Stimulated activated CD8-positive, alpha-beta memory T cell treated with anti-CD3 and anti-CD28 coated beads, Interleukin-15, amount 100 ng/mL, for 48 hours (primary cell): ENCODE measurements around the gene ZBED1.
A peak's percentile ranks its signal among the peaks of the same experiment; 100 is the strongest.
"Not testable (repeated sequence)": the region's sequence is repeated elsewhere in the genome, so short reads cannot be mapped to it uniquely, and the experiment has no call there.

Source experiments
- DNase-seq, 2 donors: peaks; one replicate each; pipeline ENCODE4 v3.0.0-alpha.2; 2020; ENCODE audit warnings: low read depth in 2 of 2

ZBED1 gene

DNA sequence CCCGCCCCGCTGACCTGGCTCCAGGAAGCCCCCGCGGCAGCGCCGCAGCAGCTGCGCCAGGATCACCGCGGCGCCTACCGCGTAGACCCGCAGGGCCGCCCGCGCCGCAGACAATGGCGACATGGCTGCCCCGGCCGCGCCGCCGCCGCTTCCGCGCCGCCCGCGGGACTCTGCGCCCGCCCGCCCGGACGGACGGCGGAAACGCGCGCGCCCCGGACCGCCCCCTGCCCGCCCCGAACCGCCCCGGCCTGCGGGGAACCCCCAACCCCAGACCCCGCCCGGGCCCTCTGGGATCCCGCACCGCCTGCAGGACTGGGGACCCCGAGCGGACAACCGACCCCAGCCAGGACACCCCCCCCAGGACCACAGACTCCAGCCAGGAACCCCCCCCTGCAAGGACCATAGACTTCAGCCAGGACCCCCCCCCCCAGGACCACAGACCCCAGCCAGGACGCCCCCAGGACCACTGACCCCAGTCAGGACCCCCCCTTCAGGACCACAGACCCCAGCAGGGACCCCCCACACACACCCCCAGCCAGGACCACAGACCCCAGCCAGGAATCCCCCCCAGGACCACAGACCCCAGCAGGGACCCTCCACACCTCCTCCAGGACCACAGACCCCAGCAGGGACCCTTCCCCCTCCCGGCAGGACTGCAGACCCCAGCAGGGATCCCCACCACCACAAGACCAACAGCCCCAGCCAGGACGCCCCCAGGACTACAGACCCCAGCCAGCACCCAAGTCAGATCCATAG, at the start of gene ZBED1, which contains the start of gene DHRSX:
ZBED1 (minus strand) TSS at position 174 of the 756 bp plus-strand sequence. CDS start 10,257 bp downstream, outside the sequence.
DHRSX (minus strand) TSS at position 174 of the 756 bp plus-strand sequence; CDS start at position 123, 51 bp downstream.
- peak; percentile 23 to 24 for DNase-seq

DNA sequence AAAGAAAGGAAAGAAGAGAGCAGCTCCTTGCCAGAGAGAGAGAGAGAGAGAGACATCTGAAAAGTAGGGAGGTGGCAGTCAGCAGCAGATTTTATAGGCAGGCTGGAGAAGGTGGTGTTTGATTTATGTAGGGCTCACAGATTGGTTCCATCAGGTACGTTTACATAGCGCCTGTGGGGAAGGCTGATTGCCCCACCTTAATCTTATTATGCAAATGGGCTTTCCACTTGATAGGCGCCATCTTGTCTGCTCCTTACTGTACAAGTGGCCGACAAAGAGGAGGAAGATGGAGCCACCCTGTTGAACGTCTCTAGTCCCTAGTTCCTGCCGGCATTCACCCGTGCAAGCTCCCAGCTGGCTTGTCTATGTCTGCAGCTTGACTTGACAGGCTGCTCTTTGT, 49.1 kb upstream of the ZBED1 start:
- no peak for DNase-seq

DNA sequence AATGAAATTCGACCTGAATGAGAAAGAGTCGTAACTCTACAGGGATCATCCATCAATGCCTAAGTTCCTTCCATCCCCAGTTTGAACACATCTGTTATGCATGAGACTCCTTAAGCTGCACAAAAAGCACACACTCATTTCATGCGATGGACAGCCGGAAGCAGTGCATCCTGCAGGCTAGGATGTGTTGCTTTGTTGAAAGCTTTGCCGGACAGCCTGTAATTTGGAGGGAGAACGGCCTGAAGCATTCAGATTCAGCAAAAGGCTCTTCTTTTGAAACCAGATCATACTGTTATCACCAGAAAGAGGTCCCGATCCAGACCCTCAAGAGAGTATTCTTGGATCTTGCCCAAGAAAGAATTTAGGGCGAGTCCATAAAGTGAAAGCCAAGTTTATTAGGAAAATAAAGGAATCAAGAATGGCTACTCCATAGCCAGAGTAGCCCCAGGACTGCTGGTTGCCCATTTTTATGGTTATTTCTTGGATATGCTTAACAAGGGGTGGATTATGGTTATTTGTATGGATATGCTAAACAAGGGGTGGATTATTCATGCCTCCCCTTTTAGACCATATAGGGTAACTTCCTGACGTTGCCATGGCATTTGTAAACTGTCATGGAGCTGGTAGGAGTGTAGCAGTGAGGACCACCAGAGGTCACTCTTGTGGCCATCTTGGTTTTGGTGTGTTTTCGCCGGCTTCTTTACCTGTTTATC, 48.1 kb upstream of the ZBED1 start:
- DNase-seq, result no peak

DNA sequence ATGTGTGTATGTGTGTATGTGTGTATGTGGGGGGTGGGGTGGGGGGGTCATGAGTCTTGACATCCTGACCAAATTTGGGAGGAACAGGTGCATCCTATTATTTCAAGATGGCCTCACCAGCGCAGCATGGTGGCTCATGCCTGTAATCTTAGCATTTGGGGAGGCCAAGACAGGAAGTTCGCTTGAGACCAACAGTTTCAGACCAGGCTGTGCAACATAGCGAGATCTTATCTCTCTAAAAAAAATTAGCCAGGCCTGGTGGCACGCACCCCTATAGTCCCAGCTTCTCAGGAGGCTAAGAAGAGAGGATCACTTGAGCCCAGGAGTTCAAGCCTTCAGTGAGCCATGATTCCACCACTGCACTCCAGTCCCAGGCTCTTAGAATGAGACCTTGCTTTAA, 47.0 kb upstream of the ZBED1 start:
- no peak for DNase-seq

DNA sequence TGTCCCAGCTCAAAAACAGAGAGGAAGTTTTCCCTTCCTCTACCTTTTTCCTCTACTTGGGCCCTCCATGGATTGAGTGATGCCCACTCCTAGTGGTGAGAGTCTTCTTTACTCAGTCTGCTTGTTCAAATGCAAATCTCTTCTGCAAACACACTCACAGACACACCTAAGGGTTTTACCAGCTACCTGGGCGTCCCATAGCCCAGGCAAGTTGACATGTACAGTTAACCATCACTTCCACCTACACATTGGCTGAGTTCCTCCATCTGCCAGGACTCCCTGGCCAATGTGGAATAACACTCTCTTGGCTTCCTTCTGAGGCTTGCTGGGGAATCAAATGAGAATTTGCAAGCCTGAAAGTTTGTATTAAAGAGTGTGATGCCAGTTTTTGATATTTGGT, 45.7 kb upstream of the ZBED1 start:
- DNase-seq, result no peak

DNA sequence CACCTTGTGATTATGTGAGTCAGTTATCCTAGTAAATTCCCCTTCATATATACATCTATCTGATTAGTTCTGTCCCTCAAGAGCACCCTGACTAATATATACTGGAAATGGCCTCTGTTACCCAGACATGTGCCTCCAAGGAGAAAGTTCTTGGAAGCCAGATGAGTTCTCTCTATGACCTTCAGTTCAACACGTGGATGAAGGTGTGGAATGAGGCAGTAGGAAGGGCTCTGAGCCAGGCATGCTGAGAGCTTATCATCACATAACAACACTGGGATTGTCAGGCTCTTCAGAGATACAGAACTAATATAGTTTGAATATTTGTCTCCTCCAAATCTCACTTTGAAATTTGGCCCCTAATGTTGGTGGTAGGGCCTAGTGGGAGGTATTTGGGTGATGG, 44.4 kb upstream of the ZBED1 start:
- DNase-seq, result no peak

DNA sequence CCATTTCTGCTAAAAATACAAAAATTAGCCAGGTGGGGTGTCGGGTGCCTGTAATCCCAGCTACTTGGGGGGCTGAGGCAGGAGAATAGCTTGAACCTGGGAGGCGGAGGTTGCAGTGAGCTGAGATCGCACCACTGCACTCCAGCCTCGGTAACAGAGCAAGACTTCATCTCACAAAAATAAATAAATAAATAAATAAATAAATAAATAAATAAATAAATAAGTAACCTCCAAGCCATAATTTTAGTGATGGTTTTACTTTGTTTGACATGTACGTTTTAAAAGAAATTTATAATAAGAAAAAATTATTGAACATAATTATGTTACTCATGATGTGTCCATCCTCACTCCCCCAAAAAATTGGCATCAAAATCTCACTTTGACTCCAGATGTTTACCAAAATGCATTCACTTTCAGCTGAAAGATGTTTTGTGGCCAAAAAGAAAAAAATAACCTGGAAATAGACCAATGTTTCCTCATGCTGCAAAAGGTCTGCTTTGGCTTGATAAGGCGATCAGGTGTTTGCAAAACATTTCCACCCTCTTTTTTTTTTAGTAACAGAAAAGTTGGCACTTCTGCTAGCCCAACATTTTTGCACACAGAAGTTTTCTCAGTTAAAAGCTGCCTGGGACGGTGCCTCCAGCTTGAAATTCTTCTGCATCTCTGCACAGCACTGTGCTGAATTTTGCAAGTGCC, 42.2 kb upstream of the ZBED1 start:
- no peak for DNase-seq

DNA sequence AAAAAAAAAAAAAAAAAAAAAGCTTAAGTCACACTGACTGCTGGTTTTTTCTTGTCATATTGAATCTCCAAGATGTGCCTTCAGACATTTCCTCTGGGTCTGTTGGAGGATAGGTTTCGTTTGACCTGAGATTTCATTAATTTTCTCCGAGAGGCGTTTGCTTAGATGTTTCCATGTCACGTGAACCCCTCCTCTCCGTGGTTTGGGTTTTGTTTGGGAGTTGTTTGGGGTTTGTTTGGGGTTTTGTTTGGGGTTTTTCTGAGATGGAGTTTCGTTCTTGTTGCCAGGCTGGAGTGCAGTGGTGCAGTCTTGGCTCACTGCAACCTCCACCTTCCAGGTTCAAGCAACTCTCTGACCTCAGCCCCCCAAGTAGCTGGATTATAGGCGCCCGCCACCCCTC, 40.8 kb upstream of the ZBED1 start:
- no peak for DNase-seq

DNA sequence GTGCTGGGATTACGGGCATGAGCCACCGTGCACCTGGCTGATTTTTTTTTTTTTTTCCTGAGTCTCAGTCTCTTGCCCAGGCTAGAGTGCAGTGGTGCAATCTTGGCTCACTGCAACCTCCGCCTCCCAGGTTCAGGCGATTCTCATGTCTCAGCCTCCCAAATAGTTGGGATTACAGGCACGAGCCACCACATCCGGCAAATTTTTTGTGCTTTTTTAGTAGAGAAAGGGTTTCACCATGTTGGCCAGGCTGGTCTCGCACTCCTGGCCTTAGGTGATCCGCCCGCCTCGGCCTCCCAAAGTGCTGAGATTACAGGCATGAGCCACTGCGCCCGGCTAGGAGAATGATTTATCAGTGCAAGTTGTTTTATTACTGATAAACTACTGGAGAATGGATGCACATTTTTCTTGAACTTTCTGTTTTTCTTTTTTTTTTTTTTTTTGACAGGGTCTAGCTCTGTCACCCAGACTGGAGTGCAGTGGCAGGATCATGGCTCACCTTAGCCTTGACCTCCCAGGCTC, 39.7 kb upstream of the ZBED1 start:
- DNase-seq, result no peak

DNA sequence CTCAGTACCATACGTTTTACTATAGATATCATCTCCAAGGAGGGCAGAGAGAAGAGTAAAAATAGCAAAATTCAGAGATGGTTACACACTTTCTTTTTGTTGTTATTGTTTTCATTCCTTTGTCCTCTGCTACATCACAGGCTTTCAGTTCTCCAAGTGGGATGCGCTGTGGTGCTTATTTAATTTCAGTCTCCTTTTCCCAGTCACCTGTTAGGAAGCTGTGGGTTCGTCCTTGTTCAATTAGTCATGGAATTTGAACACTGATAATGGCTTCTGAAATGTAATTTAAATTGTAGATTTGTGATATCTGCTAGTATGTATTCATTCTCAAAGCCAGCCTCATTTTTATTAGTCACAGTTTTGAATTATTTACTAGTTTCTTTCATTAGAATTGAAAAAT, 38.8 kb upstream of the ZBED1 start:
- DNase-seq, result no peak

DNA sequence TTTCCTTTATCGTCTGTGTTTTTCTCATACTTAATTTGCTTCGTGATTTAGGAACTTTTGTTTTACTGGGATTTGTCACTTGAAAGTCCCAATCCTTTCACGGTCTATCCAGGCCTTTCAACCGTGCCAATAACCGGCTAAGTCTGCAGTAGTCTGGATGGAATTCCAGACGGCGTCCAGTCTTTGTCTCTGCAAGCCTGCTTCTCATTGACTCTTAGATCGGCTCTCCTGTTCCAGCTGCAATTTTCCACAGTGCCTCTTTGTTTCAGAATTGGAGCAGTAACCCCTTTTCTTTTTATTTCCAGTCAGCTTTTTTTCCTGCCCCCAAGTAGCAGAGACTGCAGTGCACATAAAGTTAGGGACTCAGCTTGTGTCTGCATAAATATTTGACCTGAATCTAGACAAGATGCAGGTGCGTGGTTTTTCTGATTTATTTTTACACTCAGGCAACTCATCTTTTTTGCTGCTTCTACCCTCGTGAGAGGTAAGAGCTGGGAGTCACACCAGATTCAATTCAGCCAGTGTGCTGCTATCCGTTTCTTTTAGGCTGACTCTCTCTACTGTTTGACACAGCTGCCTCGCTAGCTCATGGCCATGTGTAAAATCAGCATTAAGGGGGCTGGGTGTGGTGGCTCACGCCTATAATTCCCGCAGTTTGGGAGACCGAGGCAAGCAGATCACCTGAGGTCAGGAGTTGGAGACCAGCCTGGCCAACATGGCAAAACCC, 37.4 kb upstream of the ZBED1 start:
- no peak for DNase-seq

DNA sequence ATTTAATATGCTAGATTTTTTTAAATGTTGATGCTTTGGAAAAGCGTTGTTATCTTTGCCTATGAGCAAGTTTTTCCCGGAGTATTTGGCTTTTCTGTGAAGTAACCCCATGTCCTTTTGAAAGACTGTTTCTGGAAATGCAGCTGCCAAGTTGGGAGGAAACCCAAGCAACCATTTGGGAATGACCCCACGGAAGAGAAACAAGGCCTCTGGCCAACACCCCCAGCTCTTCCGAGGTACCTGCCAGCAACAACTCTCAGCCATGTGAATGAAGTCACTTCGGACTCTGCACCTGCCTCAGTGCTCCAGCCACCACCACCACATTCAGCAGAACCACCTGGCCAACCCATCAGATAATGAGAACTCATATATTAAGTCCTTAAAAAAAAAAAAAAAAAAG, 36.2 kb upstream of the ZBED1 start:
- DNase-seq, result no peak

DNA sequence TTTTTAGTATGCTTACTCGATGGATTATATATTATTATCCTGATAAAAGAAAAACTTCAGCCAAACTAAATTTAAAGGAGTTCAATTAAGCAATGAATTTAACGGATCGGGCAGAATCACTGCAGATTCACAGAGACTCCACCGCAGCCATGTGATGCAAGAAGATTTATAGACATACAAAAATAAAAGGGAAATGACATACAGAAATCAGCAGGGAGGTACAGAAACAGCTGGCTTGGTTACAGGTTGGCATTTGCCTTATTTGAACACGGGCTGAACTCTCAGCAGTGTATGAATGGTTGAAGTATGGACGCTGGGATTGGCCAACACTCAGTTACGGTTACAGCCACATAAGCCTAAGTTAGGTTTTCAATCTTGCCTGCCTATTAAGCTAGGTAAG, 35.4 kb upstream of the ZBED1 start:
- DNase-seq, result no peak

DNA sequence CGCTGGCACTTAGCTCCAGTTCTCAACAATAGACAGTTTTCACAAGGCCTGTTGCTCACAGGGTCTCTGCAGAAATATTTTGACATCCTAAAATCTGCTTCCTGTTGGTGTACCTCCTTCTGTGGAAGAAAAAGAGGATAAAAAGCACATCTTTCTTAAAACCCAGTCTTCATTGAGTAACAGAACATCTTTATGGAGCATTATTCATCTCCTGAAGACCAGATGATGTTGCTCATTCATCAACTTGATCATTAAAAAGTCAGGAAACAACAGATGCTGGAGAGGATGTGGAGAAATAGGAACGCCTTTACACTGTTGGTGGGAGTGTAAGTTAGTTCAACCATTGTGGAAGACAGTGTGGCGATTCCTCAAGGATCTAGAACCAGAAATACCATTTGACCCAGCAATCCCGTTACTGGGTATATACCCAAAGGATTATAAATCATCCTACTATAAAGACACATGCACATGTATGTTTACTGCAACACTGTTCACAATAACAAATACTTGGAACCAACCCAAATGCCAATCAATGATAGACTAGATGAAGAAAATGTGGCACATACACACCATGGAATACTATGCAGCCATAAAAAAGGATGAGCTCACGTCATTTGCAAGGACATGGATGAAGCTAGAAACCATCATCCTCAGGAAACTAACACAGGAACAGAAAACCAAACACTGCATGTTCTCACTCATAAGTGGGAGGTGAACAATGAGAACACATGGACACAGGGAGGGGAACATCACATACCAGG, 33.7 kb upstream of the ZBED1 start:
- DNase-seq, result not testable (repeated sequence)

DNA sequence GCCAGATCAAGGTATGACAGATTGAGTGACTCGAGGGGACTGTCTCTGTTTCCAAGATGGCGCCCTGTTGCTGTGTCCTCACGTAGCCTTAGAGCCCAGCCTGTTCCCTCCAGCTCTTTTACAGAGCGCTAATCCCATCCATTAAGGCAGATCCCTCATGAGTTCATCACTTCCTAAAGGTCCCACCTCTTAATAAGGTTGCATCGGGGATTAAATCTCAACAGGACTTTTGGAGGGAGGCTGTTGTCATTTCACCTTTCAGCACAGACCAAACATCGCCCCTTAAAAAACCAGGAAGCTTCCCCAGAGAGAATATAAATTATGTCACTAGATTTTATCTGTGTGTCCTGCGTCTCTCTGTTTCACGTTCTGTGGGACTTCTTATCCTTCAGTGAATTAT, 32.6 kb upstream of the ZBED1 start:
- no peak for DNase-seq

DNA sequence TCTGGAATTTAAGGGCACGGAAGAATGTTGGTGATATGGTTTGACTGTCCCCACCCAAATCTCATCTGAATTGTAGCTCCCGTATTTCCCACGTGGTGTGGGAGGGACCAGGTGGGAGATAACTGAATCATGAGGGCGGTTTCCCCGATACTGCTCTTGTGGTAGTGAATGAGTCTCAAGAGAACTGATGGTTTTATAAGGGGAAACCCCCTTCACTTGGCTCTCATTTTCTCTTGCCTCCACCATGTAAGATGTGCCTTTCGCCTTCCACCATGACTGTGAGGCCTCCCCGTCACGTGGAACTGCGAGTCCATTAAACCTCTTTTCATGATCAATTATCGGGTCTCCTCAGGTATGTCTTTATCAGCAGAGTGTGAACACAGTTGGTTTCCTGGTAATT, 25.6 kb upstream of the ZBED1 start:
- no peak for DNase-seq

DNA sequence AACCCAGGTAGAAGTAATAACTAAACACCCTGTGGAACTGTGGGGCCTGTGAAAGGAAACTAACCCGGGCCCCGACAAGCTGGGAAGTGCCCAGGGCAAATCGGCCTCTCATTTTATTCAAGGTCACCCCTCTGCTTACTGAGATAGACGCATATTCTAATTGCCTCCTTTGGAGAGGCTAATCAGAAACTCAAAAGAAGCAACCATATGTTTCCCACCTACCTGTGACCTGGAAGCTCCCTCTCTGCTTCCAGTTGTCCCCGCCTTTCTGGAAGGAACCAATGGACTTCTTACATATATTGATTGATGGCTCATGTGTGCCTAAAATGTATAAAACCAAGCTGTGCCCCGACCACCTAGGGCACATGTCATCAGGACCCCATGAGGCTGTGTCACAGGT, 23.1 kb upstream of the ZBED1 start:
- DNase-seq, result no peak

DNA sequence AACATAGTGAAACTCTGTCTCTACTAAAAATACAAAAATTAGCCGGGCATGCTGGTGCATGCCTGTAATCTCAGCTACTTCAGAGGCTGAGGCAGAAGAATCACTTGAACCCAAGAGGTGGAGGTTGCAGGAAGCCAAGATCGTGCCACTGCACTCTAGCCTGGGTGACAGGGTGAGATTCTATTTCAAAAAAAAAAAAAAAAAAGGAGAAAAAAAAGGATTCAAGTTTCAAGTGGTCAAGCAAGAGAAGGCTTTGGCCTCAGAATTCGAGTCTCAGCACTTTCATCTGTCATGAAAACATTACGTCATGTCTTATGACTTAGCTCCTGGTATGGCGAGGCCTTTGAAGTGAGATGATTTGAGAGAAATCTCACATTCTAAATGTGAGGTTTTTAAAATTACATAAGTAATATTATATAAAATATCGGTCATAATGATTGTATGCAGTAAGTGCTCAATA, 21.2 kb upstream of the ZBED1 start:
- no peak for DNase-seq

DNA sequence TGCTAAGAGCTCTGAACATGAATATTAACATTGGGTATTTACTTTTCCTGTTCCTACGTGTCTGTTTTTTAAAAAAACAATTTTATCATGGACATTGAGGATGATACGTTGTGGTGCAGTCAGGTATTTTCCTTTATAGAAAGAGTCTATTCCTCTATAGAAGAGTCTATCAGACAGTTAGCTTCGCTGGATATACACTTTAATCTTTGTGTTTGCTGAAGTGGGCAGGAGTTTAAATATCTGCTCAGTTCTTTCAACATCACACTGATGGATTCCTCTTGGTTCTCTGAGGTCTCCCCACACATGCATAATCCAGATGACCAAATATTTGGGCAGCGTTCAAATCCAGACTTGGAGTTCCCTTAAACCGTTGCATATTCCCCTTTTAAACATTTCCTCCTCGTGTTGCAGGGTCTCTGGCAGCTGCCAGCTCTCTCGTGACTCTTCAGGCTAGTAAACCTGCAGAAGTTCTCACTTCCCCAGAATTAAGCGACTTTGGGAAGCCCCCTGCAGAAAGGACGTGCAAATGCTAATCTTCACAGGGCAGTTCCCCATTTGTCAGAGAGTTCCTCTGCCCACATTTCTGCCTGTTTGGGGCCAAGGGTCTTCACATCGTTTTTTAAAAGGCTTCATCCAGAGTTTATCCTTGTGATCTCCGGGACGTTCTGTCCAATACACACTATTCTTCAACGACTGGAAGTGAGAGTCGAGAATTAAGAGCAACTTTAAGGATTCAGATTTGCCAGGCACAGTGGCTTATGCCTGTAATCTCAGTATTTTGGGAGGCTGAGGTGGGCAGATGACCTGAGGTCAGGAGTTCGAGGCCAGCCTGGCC, 20.5 kb upstream of the ZBED1 start:
- DNase-seq, result no peak

DNA sequence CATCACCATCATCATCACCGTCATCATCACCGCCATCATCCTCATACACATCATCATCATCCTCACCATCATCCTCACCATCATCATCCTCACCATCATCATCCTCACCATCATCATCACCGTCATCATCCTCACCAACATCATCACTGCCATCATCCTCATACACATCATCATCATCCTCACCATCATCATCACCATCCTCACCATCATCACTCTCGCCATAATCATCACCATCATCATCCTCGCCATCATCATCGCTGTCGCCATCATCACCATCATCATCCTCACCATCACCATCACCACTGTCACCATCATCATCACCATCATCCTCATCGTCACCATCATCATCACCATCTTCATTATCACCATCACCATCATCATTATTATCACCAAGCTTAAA, 19.8 kb upstream of the ZBED1 start:
- DNase-seq, result no peak
